Hematopoietic multipotent progenitor cell treated with erythropoietin and hydrocortisone succinate and interleukin-3 and kit ligand, for 17 days (in vitro differentiated cells): ENCODE results near the gene PPP1CA.

ENCODE experiments used
- DNase-seq: peaks from one replicate; pipeline ENCODE4 v3.0.0-alpha.2; 2015; ENCODE audit warnings: low spot score

Gene PPP1CA

DNA sequence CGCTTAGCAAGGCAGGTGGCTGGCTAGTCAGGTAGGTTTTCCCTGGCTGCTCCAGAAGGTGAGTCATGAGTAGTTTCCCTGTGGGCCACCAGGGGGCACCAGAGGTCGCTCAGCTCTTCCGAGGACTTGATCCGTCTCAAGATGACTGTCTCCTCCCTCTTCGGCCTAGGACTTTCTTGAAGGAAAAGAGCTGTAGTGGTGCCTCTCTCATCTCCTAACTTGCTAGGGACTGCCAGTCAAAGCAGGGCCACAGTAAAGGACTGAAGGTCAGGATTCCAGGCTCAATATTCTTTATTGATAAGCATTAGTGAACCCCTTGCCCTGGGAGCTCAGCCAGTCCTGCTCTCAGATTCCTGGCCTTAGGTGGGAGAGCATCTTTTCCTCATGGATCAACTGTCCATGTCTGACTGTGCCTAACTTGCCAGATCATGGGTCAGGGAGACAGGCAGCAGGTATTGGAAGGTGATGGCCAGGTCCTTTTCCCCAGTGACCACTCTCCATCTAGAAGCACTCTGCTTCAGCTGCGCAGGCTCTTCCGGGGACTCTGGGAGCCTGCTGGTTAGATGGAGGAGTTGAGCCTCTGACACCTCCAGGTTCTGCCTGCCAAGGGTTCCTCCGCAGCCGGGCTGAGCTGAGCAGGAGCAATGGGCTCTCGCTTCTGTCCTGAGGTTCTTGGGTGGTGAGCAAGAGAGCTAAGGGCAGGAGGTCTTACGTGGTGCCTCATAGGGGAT lies 50.2 kb downstream of the PPP1CA start:
- peak; percentile 90 for DNase-seq

DNA sequence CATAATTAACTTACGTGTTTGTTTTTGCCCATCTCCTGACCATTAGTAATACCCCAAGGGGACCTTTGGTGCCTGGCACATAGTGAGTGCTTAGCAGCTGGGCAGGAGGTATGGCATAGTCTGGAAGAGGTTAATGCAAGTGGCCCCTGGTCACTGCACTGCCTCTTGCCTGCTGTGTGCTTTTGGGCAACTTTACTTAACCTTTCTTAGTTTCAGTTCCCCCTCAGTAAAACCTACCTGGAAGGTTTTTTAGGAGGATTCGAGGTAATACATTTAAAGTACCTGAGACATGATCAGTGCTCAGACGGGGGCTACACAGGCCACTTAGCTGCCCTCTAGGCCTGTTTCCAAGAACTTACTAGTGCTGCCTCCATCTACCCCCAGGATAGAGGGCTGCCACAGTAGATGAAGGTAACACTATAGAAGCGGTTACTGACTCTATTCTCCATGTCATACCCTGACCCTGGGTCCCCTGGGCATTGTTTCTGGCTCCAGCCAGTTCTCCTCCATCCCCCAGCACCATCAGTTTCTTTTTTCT lies 51.7 kb downstream of the PPP1CA start:
- DNase-seq: no peak

DNA sequence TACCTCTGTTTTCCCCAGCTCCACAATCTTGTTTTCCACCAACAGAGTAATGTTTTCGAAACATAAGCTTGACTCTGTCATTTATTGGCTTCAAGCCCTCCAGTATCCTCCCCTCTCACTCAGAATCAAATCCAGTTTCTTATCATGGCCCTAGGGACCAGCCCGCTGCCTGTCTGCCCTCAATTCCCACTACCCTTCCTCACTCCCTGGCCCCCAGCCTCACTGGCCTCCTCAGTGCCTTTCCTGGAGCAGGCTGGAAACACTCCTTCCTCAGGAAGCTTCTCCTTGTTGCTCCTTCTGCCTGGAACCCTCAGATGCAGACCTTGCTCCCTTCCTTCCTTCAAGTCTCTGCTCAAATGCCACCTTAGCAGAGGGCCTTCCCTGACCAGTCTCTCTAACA lies 52.2 kb downstream of the PPP1CA start:
- no peak for DNase-seq

DNA sequence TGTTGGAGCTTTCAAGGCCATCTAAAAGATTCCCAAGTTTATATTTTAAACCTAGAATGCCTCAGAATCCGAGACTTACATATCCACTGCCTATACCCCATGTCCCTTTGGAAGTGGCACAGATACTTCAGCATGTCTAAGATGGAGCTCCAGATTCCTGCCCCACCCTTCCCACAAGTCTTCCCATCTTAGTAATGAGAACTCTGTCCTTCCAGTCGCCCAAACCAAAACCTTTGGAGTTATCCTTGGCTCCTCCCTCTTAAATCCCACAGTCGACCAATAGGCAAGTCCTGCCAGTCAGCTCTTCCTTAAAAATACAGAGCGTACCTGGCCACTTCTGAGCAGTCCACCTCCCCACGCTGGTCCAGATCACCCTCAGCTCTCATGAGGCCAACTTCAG lies 52.6 kb downstream of the PPP1CA start:
- DNase-seq: peak; percentile 5
